ENCODE measurements around the gene DTD1.

DTD1 gene

GRCh38 chr20:18585134-18585533 lies 2.7 kb upstream of the DTD1 start:
- DNase-seq (ENCODE audit: low read depth), result peak; percentile 74
- no peak overlapping the region for H3K4me3 ChIP-seq (ENCODE audit: low read length)
- TF ChIP-seq CTCF (IDR thresholded peaks at IDR 0.05; ENCODE audit: insufficient read depth, low read depth, low read length, missing control alignments), result no peak

GRCh38 chr20:18588574-18588933 lies 700 bp downstream of the DTD1 start:
- H3K4me3 ChIP-seq (ENCODE audit: low read length), result peak overlapping the region; percentile 61
- DNase-seq (ENCODE audit: low read depth), result no peak
- TF ChIP-seq CTCF (IDR thresholded peaks at IDR 0.05; ENCODE audit: insufficient read depth, low read depth, low read length, missing control alignments), result no peak

GRCh38 chr20:18589941-18590674 lies 2.3 kb downstream of the DTD1 start:
- H3K4me3 ChIP-seq (ENCODE audit: low read length), result no peak overlapping the region
- no peak for DNase-seq (ENCODE audit: low read depth)
- no peak for TF ChIP-seq CTCF (IDR thresholded peaks at IDR 0.05; ENCODE audit: insufficient read depth, low read depth, low read length, missing control alignments)

GRCh38 chr20:18596270-18596669 lies 8.4 kb downstream of the DTD1 start:
- TF ChIP-seq CTCF (IDR thresholded peaks at IDR 0.05; ENCODE audit: insufficient read depth, low read depth, low read length, missing control alignments), result no peak
- no peak for DNase-seq (ENCODE audit: low read depth)
- H3K4me3 ChIP-seq (ENCODE audit: low read length), result no peak overlapping the region

GRCh38 chr20:18609741-18610140 lies 21.9 kb downstream of the DTD1 start:
- peak; percentile 66 for DNase-seq (ENCODE audit: low read depth)
- no peak overlapping the region for H3K4me3 ChIP-seq (ENCODE audit: low read length)
- no peak for TF ChIP-seq CTCF (IDR thresholded peaks at IDR 0.05; ENCODE audit: insufficient read depth, low read depth, low read length, missing control alignments)

GRCh38 chr20:18611492-18611891 lies 23.6 kb downstream of the DTD1 start:
- no peak for DNase-seq (ENCODE audit: low read depth)
- no peak overlapping the region for H3K4me3 ChIP-seq (ENCODE audit: low read length)
- TF ChIP-seq CTCF (IDR thresholded peaks at IDR 0.05; ENCODE audit: insufficient read depth, low read depth, low read length, missing control alignments), result no peak

- DNase-seq (ENCODE audit: low read depth), result peak; percentile 97
- H3K4me3 ChIP-seq (ENCODE audit: low read length), result no peak overlapping the region
- no peak for TF ChIP-seq CTCF (IDR thresholded peaks at IDR 0.05; ENCODE audit: insufficient read depth, low read depth, low read length, missing control alignments)
These were observed 25.7 kb downstream of the DTD1 start for GRCh38 chr20:18613553-18613952.
